Renal cortex interstitium (tissue), 15 donors: Measurements from ENCODE around the gene PICK1. TPM values are rescaled to one million over a fixed set of nuclear protein-coding genes. Genes with fewer than 3 reads are reported as not detected.

Source experiments
- DNase-seq, 11 donors: peaks; one replicate each; pipeline ENCODE4 v3.0.0-alpha.2; 2013; ENCODE audit warnings: low read depth in 9 of 11, low spot score in 4 of 11; ENCODE audit errors: extremely low read depth in 1 of 11
- long read RNA-seq, 16 experiments: transcript quantifications; one replicate each; lab custom pipeline, GENCODE V29; 2026
- polyA plus RNA-seq, 3 donors: library from polyadenylated mRNA; unstranded; fragments of 120-200 nt; gene quantifications; one replicate each; pipeline ENCODE4 v1.2.1, GENCODE V29; 2013; ENCODE audit not compliant: insufficient read length in 3 of 3

The PICK1 gene
- polyA plus RNA-seq, result 10 to 100 TPM; 30.2 to 45.6 (median 38.0) TPM
- long read RNA-seq, donor 1, partial matches to known transcripts, result 0 of 5 reads
- long read RNA-seq, donor 1, other reads (novel, unspliced or antisense), result 0 of 5 reads
- long read RNA-seq, donor 2, partial matches to known transcripts, result 0 of 4 reads
- long read RNA-seq, donor 2, other reads (novel, unspliced or antisense), result 0 of 4 reads
- long read RNA-seq, donor 3, transcript PICK1-202 (13 exons, 2,164 nt), result major isoform, 6 of 10 reads
- long read RNA-seq, donor 3, partial matches to known transcripts, result 0 of 10 reads
- long read RNA-seq, donor 3, other reads (novel, unspliced or antisense), result 0 of 10 reads
- long read RNA-seq, donor 4, partial matches to known transcripts, result 0 of 4 reads
- long read RNA-seq, donor 4, other reads (novel, unspliced or antisense), result 0 of 4 reads
- long read RNA-seq, donor 5, partial matches to known transcripts, result 0 of 5 reads
- long read RNA-seq, donor 5, other reads (novel, unspliced or antisense), result 0 of 5 reads
- long read RNA-seq, donor 6, transcript PICK1-201 (13 exons, 2,055 nt), result major isoform, 5 of 19 reads
- long read RNA-seq, donor 6, partial matches to known transcripts, result 9 of 19 reads
- long read RNA-seq, donor 6, other reads (novel, unspliced or antisense), result 0 of 19 reads
- long read RNA-seq, donor 7, partial matches to known transcripts, result 0 of 5 reads
- long read RNA-seq, donor 7, other reads (novel, unspliced or antisense), result 0 of 5 reads
- long read RNA-seq, donor 8, partial matches to known transcripts, result 0 of 8 reads
- long read RNA-seq, donor 8, other reads (novel, unspliced or antisense), result 0 of 8 reads
- long read RNA-seq, donor 9, transcript PICK1-201 (13 exons, 2,055 nt), result major isoform, 6 of 14 reads
- long read RNA-seq, donor 9, partial matches to known transcripts, result 5 of 14 reads
- long read RNA-seq, donor 9, other reads (novel, unspliced or antisense), result 0 of 14 reads
- long read RNA-seq, donor 10, partial matches to known transcripts, result 0 of 5 reads
- long read RNA-seq, donor 10, other reads (novel, unspliced or antisense), result 0 of 5 reads
- long read RNA-seq, donor 11, partial matches to known transcripts, result 0 of 4 reads
- long read RNA-seq, donor 11, other reads (novel, unspliced or antisense), result 0 of 4 reads
- long read RNA-seq, donor 12, partial matches to known transcripts, result 5 of 11 reads
- long read RNA-seq, donor 12, other reads (novel, unspliced or antisense), result 0 of 11 reads
- long read RNA-seq, donor 13, partial matches to known transcripts, result 9 of 20 reads
- long read RNA-seq, donor 13, other reads (novel, unspliced or antisense), result 0 of 20 reads
- long read RNA-seq, donor 14, partial matches to known transcripts, result 5 of 10 reads
- long read RNA-seq, donor 14, other reads (novel, unspliced or antisense), result 0 of 10 reads
- long read RNA-seq, donor 15, partial matches to known transcripts, result 0 of 1 reads
- long read RNA-seq, donor 15, other reads (novel, unspliced or antisense), result 0 of 1 reads
- long read RNA-seq, donor 16, transcript PICK1-201 (13 exons, 2,055 nt), result major isoform, 6 of 30 reads
- long read RNA-seq, donor 16, partial matches to known transcripts, result 18 of 30 reads
- long read RNA-seq, donor 16, other reads (novel, unspliced or antisense), result 0 of 30 reads

DNA sequence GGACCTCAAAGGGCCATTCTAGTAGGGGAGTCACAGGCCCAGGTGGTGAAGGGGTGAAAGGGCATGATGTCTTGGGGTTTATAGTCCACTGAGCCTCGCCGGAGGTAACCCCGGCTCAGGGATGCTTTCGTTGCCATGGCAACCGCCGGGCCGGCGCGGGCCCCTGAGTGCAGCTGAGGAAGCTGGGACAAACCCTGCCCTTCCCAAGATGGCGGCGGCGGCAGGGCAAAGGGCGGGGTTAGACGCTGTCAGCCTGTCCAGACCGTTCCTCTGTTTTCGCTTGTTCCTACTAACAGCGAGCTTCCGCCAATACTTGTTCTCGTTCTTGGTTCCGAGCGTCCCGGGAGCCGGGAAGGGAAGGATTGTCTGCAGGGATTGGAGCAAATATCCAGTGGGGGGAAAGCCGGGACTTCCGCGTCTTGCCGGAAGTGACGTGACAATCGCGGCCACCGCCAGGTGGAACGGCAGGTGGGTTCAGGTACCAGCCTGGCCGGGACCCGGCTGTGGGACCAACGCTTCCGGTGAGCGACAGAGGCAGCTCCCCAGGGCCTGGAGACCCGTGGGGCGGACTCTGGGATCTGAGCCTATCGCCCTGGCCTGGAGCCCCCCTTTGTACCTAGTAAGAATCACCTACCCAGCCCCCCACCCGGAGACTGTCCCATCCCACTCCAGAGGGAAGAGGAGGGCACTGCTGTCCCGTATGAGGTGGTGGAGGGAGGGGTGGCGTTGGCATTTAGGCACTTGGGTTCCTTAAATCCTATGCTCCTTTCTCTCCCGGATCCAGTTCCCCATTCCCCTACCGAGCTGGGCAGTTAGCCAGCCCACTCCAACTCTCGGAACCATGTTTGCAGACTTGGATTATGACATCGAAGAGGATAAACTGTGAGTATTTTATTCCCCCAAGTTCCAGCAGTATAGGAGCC is at the start of gene PICK1:
PICK1 (plus strand) TSS at position 436 of the 923 bp plus-strand sequence; CDS start at position 842, 406 bp downstream.
- peak; percentile 77 to 95 (median 86) for DNase-seq

DNA sequence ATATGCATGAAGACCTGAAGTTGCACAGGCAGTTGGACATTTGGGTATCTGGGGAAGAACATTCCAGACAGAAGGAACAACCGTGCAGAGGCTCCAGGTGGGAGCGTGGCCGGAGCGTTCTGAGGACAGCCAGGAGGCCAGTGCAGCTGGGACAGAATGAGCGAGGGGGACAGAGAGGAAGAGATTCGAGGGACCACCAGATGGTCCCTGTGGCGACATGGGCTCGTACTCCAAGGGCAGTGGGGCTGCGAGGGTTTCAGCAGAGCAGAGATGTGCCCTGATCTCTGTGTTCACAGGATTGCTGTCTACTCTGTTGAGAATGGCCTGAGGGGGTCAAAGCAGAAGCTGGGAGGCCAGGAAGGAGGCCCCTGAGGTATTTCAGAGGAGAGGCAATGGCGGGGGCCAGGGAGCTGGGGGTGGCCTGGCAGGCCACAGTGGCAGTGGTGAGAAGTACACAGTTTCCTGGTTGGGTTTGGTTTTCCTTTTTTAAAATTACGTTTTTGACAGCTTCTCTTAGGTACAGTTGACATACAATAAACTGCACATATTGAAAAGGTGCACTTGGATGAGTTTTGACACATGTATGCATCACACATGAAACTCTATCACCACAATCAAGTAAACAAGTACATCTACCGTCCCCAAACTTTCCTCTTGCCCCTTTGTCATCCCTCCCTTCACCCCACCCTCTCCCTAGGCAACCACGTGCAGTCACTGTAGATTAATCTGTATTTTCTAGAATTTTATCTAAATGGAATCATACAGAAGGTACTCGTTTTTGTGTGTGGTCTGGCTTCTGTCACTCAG is 48.0 kb upstream of the PICK1 start:
- no peak for DNase-seq

DNA sequence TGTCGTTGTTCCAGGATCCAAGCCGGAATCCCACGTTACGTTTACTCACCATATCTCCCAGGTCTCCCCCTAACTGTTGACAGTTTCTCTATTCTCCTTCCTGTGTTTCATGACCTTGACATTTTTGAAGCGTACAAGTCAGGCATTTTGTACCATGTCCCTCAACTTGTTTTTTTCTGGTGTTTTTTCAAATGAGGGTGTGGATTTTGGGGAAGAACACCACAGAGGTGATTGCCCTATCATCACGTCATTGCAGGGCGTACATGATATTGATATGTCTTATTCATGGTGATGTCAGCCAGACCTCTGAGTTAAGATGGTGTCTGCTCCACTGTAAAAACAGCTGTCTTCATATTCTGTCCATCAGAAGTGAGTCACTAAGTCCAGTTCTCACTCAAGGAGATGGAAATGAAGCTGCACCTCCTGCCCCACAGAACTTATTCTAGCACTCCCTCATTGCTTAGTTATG is 44.6 kb upstream of the PICK1 start:
- no peak for DNase-seq

DNA sequence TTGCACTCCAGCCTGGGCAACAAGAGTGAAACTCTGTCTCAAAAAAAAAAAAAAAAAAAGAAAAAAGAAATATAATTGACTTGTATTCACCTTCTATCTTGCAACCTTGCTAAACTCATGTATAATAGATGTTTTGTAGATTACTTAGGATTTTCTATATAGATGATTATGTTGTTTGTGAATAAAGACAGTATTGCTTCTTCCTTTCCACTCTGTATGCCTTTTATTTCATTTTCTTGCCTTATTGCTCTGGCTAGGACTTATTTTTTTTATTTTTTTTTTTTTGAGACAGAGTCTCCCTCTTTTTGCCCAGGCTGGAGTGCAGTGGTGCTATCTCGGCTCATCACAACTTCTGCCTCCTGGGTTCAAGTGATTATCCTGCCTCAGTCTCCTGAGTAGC is 43.1 kb upstream of the PICK1 start:
- DNase-seq, result no peak

DNA sequence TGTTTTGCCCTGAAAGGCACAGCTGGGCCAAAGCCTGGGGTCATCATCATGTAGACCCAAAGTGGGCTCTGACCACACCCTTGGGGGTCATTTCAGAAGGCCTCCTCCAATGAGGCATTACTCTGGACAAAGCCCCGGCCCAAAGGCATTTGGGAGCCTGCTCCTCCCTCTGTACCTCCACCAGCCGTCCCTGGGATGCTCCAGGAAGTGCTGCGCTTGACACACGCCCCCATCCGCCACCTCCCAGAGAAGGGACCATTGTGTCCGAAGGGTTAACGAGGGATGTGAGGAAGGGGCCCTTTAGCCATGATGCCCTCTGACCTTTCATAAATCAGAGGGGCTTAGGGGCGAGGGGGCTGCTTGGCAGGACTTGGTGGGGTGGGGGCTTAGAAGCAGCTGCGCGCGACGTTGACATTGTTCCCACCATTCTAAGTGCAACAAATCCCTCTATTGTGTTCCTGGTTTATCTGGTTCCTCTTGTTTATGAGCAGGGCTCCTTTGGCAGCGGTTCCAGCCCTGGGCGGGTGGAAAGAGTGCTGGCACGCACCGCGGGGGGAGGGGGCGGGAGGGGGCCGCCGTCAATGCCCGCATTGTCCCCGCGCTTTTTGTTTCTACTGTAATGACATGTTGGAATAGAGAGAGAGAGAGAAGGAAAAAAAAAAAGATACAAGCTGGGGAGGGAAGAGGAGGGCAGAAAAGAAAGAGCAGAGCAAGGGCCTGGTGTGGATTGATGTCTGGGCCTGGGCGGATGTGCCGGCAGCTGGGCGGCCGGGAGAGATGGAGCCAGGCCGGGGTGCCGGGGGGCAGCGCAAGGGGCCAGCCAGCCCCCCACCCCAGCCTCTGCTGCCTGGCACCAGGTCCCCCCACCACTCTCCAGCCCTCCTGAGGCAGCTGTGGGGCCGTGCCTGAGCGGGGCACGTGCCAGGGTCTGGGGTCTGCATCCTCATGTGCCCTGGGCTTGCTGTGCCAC is 40.7 kb upstream of the PICK1 start:
- DNase-seq, result no peak

DNA sequence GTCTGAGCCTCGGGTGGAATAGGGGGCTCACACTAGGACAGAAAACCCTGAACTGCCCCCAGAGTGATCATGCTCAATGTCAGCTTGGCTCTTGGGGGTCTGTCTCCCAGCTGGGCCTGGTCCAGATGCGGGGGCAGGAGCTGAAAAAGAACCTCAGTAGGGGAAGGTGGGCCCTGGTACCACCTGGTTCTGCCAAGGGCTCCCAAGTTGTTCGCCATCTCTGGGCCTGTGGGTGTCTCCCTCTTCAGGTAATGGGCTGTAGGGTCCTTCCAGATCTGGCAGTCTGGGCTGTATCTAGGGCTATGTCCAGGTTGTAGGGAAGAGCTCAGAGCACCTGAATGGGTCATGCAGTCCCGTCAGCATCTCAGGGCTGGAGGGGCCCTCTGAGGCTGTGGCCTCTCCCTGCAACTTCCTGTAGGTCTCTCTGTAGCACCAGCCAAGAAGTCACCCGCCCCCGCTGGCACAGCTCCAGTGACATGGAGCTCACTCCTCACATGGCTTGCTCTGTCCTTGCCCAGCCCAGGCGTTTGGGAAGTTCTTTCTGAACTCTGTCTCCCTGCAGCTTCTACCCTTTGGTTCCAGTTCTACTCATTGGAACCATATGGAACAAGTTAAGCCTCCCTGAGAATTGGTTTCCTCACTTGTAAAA is 39.8 kb upstream of the PICK1 start:
- DNase-seq, result no peak

DNA sequence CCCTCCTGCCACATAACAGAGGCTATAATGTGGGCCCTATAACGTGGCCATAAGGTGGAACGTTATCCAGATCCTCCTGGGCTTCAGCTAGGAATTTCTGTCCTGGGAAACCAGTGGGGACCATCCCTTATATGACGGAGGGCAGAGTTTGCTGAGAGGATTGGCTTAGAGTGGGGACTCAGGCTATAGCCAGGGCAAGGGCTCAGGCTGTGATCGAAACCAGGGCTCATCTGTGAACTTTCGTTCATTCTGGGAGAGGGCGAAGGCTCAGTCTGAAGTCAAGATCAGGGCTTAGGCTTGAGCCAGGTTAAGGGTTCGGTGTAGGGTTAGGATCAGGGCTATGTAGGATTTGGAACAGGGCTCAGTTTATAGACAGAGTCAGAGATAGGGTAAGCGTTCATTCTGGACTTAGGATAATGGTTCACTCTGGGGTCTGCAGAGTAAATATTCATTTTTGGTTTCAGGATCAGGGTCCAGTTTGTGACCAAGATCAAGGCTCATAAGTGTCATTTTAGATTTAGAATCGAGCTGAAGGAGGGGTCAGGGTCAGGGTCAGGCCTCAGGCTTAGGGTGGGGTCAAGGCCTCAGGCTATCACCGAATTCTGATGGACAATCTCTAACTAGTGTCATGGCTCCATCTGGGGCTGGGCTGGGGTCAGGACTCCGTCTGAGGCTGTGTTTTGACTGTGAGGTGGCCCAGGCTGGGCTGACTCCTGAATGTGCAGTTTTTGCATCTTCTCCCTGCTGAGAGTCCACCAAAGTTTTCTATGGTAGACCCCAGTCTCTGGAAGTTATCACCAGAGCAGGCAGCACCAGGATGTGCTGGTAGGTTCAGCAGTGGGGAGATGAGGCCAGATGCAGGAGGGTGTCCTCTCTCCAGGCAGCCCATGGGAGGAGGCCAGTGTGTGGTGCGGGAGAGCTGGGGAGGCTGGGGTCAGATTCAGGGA is 39.0 kb upstream of the PICK1 start:
- DNase-seq, result no peak

DNA sequence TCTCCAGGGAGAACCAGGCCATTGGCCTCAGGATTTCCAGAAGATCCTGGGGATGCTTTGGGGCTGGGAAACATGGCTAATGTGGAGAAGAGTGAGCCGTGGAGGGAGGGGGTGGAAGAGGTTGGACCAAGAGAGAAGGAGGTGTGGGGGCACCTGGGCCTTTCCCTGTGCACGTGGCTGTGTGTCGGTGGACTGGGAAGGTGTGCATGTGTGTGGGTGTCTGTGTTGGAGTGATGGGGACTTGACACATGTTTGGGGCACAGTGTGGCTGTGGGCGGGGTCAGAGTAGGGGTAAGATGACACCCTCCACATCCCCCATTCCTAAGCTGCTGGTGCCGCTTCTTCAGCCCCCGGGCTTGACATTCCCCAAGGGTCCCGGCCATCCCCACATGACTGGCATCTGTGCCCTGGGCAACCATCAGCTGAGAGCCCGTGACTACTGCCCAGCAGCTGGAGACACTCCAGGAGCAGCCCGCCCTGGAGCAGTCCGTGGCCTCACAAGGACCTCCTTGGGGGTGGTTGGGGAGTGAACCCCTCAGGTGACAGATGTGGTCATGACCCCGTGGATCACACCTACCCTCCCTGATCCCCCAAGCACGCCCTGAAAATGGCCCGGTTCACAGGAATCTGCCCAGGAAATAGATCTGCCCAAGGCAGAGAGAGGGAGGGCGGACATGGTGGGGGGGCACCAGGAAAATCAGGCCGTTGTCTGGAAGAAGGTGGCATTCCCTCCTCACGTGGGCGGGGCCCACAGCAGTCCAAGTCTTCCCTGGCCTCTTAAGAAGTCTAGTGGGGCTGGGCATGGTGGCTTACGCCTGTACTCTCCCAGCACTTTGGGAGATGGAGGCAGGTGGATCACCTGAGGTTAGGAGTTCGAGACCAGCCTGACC is 38.0 kb upstream of the PICK1 start:
- no peak for DNase-seq

DNA sequence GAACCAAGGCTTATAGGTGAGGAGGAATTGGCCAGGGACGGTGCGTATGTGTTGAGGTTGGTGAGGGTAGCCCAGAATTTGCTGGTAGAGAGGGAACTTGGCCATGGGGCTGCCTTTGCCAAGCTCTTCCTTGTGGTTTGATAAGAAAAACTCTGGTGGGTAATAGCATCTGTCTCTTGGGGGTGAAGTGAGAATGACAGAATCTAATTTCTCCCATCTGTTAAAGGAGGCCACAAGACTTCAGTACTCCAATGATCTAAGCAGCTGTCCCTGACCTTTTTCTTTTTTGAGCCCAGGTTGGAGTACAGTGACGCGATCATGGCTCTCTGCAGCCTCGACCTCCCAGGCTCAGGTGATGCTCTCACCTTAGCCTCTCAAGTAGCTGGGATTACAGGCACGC is 36.0 kb upstream of the PICK1 start:
- no peak for DNase-seq

DNA sequence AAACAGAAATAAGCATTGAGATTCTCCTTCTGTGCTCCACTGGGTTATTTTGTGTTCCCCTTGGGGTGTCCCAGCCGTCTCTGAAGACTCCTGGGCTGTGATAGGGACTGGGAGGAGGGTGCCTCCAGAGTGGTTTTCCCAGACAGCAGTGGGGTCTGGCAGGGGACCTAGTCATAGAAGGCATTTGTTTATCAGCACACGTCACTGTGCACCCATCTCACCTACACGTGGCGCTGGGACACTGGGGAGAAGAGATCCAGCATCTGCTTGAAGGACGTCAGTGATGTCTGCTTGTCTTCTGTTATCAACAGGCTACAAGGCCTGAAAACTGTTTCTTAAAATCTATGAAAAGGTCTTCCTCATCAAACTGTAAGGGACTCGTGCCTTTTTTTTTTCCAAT is 34.2 kb upstream of the PICK1 start:
- DNase-seq, result no peak

DNA sequence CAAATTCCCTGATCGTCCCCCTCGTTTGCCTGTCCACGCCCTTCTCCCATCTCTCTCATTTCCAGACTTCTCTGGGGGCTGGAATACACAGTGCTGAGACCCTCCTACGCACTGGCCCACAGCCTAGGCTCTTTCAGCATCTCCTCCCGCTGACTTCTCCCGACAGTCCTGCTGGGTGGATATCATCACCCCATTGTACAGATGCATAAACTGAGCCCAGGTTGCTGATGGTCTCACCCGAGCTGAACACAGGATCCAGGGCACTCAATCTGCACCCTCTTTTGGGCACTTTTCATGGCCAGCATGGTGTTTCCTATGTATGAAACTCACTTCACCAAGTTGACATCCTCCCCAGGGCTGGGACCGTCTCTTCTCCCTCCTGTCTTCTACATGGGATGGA is 31.7 kb upstream of the PICK1 start:
- DNase-seq, result no peak

DNA sequence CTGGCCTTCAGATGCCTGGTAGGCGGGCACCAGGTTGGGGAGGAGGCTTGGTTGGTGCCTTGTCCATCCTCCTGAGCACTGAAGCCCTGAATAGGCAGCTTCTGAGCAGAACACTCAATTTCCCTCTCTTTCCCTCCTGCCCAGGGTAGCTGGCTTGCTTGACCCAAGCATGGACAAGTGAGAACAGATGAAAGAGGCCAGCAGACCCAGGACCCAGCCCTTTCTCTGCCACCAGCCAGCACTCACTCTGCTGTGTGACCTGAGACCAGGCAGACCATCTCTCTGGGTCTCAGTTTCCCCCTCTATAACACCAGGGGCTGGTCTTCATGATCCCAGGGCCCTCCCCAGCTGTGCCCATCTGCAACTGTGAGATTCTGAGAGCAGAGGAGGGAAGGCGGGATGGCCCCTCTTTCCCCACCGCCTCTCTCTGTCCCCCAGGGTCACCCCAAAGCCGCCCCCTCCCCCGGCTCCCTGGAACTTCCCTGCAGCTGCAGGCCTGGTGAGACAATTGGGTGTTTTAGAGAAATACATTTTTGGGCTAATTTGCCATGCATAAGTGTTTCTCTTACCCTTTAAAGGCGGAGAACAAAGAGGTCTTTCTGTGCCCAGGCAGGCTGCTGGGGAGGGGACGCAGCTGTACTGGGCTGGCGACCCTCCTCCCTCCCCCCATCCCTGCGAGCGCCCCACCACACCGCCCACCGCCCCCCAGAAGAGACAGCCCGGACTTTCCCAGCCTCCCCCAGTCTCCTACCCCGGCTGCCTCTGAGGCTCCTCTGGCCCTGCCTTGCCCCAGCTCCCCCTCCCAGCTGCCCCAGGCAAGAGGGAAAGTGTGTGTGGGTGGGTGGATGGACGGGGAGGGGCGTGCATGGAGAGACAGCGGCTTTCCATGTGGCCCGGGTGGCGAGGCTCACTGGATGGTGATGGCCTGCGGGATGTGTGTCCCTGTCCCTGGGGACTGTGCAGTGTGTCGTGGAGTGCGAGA is 30.8 kb upstream of the PICK1 start:
- no peak for DNase-seq
